K562 (cell line): ENCODE measurements around the gene RUNX1. TPM values are rescaled to one million over a fixed set of nuclear protein-coding genes. Genes with fewer than 3 reads are reported as not detected.

ENCODE experiments used
- ETV6 ChIP-seq, 3 experiments: fragments of 150-350 bp in 1 of 3; sonication (generic) in 1 of 3; formaldehyde crosslinking in 1 of 3; IDR thresholded peaks; 2 replicates each; pipeline versions ENCODE4 v1.6.1 to v1.8.0; 2014 to 2022; ENCODE audit warnings: borderline replicate concordance in 2 of 3, low read depth in 2 of 3, antibody characterized with exemption in 1 of 3, low read length in 1 of 3, mild to moderate bottlenecking in 1 of 3, missing genetic modification reagents in 1 of 3
- ILF3 ChIP-seq: fragments of 450-650 bp; IDR thresholded peaks from 2 replicates; pipeline ENCODE4 v1.6.1; 2018; ENCODE audit warnings: antibody characterized with exemption, mild to moderate bottlenecking, moderate library complexity, borderline replicate concordance
- MXI1 ChIP-seq: IDR thresholded peaks from 2 replicates; pipeline ENCODE4 v1.6.1; 2011; ENCODE audit warnings: low read depth, mild to moderate bottlenecking, improper control_type of control experiment, low read length
- MYC ChIP-seq, 2 experiments: fragments of 250-450 bp in 1 of 2; sonication (Bioruptor Pico) in 1 of 2; IDR thresholded peaks; 2 replicates each; pipeline versions ENCODE4 v1.5.1 to v1.6.1; 2012 to 2021; ENCODE audit warnings: low read depth in 2 of 2, borderline replicate concordance in 1 of 2, improper control_type of control experiment in 1 of 2, low read length in 1 of 2, mild to moderate bottlenecking in 1 of 2, moderate library complexity in 1 of 2
- NFYB ChIP-seq: IDR thresholded peaks from 2 replicates; pipeline ENCODE4 v1.6.1; 2011; ENCODE audit warnings: mild to moderate bottlenecking, moderate library complexity; ENCODE audit not compliant: insufficient read length; ENCODE audit errors: extremely low read depth
- NR2C2 ChIP-seq, 2 experiments: fragments of 200-800 bp in 1 of 2; sonication (Bioruptor generic) in 1 of 2; sonication (generic) in 1 of 2; formaldehyde crosslinking in 1 of 2; IDR thresholded peaks; 2 replicates each; pipeline versions ENCODE4 v1.6.1 to v1.8.0; 2016 to 2022; ENCODE audit warnings: mild to moderate bottlenecking in 1 of 2, missing compliant biosample characterization in 1 of 2, missing genetic modification characterization in 1 of 2, missing genetic modification reagents in 1 of 2
- POLR2G ChIP-seq: fragments of 200-400 bp; formaldehyde crosslinking; IDR thresholded peaks from 2 replicates; pipeline ENCODE4 v1.6.1; 2017; ENCODE audit warnings: low read depth, mild to moderate bottlenecking, antibody characterized with exemption, low read length, moderate library complexity
- RBM34 ChIP-seq: fragments of 200-400 bp; formaldehyde crosslinking; IDR thresholded peaks from 2 replicates; pipeline ENCODE4 v1.6.1; 2018; ENCODE audit warnings: low read length, borderline replicate concordance; ENCODE audit not compliant: insufficient read depth
- SAFB ChIP-seq: fragments of 200-400 bp; formaldehyde crosslinking; IDR thresholded peaks from 2 replicates; pipeline ENCODE4 v1.6.1; 2017; ENCODE audit warnings: low read depth, low read length, borderline replicate concordance
- SAFB2 ChIP-seq: fragments of 200-400 bp; formaldehyde crosslinking; IDR thresholded peaks from 2 replicates; pipeline ENCODE4 v1.6.1; 2018; ENCODE audit warnings: borderline replicate concordance, low read length, low read depth, moderate library complexity; ENCODE audit not compliant: severe bottlenecking
- SIN3A ChIP-seq, 2 experiments: fragments of 150-350 bp in 1 of 2; IDR thresholded peaks; 2 replicates each; pipeline ENCODE4 v1.6.1; 2011 to 2016; ENCODE audit warnings: borderline replicate concordance in 2 of 2, low read depth in 2 of 2, low read length in 2 of 2, mild to moderate bottlenecking in 2 of 2, moderate library complexity in 2 of 2; ENCODE audit not compliant: control insufficient read depth in 1 of 2
- SIN3B ChIP-seq: fragments of 450-650 bp; IDR thresholded peaks from 2 replicates; pipeline ENCODE4 v1.6.1; 2017; ENCODE audit warnings: low read depth, mild to moderate bottlenecking, moderate library complexity
- SPI1 ChIP-seq: IDR thresholded peaks from 2 replicates; pipeline ENCODE4 v1.6.1; 2011; ENCODE audit warnings: low read depth, low read length, control low read depth, borderline replicate concordance
- SRSF3 ChIP-seq: fragments of 200-400 bp; formaldehyde crosslinking; IDR thresholded peaks from 2 replicates; pipeline ENCODE4 v1.6.1; 2016; ENCODE audit warnings: mild to moderate bottlenecking, low read length, moderate library complexity; ENCODE audit not compliant: insufficient read depth
- TGIF2 ChIP-seq: sonication (generic); formaldehyde crosslinking; IDR thresholded peaks from 2 replicates; pipeline ENCODE4 v1.8.1; 2022; ENCODE audit warnings: mild to moderate bottlenecking, missing genetic modification reagents, moderate library complexity
- ZNF644 ChIP-seq: fragments of 200-800 bp; sonication (Bioruptor generic); IDR thresholded peaks from 2 replicates; pipeline ENCODE4 v1.6.1; 2016; ENCODE audit warnings: low read depth, missing genetic modification characterization, missing compliant biosample characterization
- ZNF707 ChIP-seq: fragments of 250-450 bp; sonication (Bioruptor Pico); conservative IDR thresholded peaks from 2 replicates; pipeline ENCODE4 v1.8.0; 2022; ENCODE audit warnings: inconsistent platforms, mild to moderate bottlenecking, moderate library complexity
- ZNF717 ChIP-seq: fragments of 250-450 bp; sonication (Bioruptor Pico); IDR thresholded peaks from 2 replicates; pipeline ENCODE4 v1.5.0; 2021
- polyA plus RNA-seq, 8 experiments: library from polyadenylated mRNA; depleted of rRNA in 4 of 8; stranded (reverse) in 5 of 8; unstranded in 3 of 8; fragments of >200 nt; fragmentation: Nextera tagmentation in 2 of 8; fragmentation: Illumina TruSeq in 1 of 8; extraction: Ambion mirVana in 2 of 8; extraction: Trizol in 1 of 8; gene quantifications; 2 replicates each; pipeline versions ENCODE4 v1.2.1 to v1.2.3, GENCODE V29; 2011 to 2014; ENCODE audit warnings: inconsistent platforms in 1 of 8, missing spikeins in 1 of 8
- total RNA-seq, 7 experiments: library from RNA; depleted of rRNA in 6 of 7; stranded (reverse); fragments of >200 nt in 6 of 7; fragmentation: Illumina TruSeq in 2 of 7; extraction: Trizol in 2 of 7; gene quantifications; 2 replicates each; pipeline versions ENCODE4 v1.2.1 to v1.2.3, GENCODE V29; 2011 to 2021; ENCODE audit warnings: low replicate concordance in 1 of 7
- TF ChIP-seq, protein P1 (sequence below): fragments of 250-450 bp; sonication (Bioruptor Pico); IDR thresholded peaks from 2 replicates; pipeline ENCODE4 v1.8.0; 2021; ENCODE audit warnings: borderline replicate concordance, mild to moderate bottlenecking, moderate library complexity; ENCODE audit not compliant: poor library complexity, severe bottlenecking
- TF ChIP-seq, protein P2 (sequence below): sonication (generic); formaldehyde crosslinking; IDR thresholded peaks from 2 replicates; pipeline ENCODE4 v1.8.0; 2022; ENCODE audit warnings: mild to moderate bottlenecking, missing genetic modification reagents
- TF ChIP-seq, protein P3 (sequence below): fragments of 250-450 bp; sonication (Bioruptor Pico); IDR thresholded peaks from 2 replicates; pipeline ENCODE4 v1.4.0; 2020; ENCODE audit warnings: mild to moderate bottlenecking

RUNX1 gene
- total and polyA plus RNA-seq, 9 of the 15 experiments (the other 6 are each of a cell fraction or from before 2014, with no cell fraction given): 2.2 to 68.6 (median 17.8) TPM

DNA sequence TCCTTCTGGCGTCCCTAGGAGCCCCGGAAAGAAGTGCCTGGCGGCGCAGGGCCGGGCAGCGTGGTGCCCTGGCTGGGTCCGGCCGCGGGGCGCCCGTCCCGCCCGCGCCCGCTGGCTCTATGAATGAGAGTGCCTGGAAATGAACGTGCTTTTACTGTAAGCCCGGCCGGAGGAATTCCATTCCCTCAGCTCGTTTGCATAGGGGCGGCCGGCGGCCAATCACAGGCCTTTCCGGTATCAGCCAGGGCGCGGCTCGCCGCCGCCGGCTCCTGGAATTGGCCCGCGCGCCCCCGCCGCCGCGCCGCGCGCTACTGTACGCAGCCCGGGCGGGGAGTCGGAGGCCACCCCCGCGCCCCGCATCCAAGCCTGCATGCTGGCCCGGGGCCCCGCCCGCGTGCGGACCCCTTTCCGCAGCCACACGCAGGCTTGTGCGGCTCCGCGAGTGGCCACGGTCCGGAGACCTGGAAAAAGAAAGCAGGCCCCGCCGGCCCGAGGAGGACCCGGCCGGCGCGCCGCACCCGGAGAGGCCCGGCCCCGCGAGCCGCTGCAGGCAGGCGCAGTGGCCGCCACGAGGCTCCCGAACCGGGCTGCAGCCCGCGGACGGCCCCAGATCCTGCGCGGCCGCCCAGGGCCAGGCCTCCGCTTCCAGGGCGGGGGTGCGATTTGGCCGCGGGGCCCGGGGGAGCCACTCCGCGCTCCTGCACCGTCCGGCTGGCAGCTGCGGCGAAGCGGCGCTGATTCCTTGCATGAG is 160.4 kb downstream of the RUNX1 start (continued):
- TF ChIP-seq SPI1 (no peak), SRSF3 (0 out of 2 replicates have a peak, but pooled peaks have one; percentile 0), SIN3B (peak; percentile 44; the same call in 1 of the 2 replicates), NFYB (peak; percentile 57), SAFB (0 out of 2 replicates have a peak, but pooled peaks have one; percentile 22), SAFB2 (no peak), POLR2G (peak; percentile 100), RBM34 (no peak), ILF3 (0 out of 2 replicates have a peak, but pooled peaks have one; percentile 46), ZNF707 (CRISPR knock-in tag) (0 out of 2 replicates have a peak, but pooled peaks have one; percentile 46), ZNF644 (tag) (no peak), TGIF2 (CRISPR knock-in tag) (0 out of 2 replicates have a peak, but pooled peaks have one; percentile 87), NR2C2 (CRISPR knock-in tag; IDR thresholded peaks at IDR 0.05) (no peak), NR2C2 (tag; IDR thresholded peaks at IDR 0.05) (0 out of 2 replicates have a peak, but pooled peaks have one; percentile 10), MYC (IDR thresholded peaks at IDR 0.05; ENCODE audit: low read depth, low read length) (peak; percentile 61), MYC (CRISPR knock-in tag; IDR thresholded peaks at IDR 0.05; ENCODE audit: borderline replicate concordance, low read depth) (no peak), SIN3A (IDR thresholded peaks at IDR 0.05; ENCODE audit: borderline replicate concordance in 2 of 2, control insufficient read depth in 1 of 2, low read depth in 2 of 2, low read length in 2 of 2) (peak; percentile 87 to 91; a peak in 3 of 4 replicates), ETV6 (IDR thresholded peaks at IDR 0.05; ENCODE audit: borderline replicate concordance in 1 of 2, low read depth in 2 of 2, low read length in 1 of 2) (no peak), ETV6 (CRISPR knock-in tag; IDR thresholded peaks at IDR 0.05; ENCODE audit: borderline replicate concordance) (0 out of 2 replicates have a peak, but pooled peaks have one; percentile 1), ZNF717 (CRISPR knock-in tag) (no peak), MXI1 (peak; percentile 78; the same call in 1 of the 2 replicates)
- TF ChIP-seq, protein P1, sequence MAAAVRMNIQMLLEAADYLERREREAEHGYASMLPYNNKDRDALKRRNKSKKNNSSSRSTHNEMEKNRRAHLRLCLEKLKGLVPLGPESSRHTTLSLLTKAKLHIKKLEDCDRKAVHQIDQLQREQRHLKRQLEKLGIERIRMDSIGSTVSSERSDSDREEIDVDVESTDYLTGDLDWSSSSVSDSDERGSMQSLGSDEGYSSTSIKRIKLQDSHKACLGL: peak; percentile 7
- TF ChIP-seq, protein P2, sequence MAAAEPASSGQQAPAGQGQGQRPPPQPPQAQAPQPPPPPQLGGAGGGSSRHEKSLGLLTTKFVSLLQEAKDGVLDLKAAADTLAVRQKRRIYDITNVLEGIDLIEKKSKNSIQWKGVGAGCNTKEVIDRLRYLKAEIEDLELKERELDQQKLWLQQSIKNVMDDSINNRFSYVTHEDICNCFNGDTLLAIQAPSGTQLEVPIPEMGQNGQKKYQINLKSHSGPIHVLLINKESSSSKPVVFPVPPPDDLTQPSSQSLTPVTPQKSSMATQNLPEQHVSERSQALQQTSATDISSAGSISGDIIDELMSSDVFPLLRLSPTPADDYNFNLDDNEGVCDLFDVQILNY (CRISPR knock-in tag): peak; percentile 22; the same call in 1 of the 2 replicates
- TF ChIP-seq, protein P3, sequence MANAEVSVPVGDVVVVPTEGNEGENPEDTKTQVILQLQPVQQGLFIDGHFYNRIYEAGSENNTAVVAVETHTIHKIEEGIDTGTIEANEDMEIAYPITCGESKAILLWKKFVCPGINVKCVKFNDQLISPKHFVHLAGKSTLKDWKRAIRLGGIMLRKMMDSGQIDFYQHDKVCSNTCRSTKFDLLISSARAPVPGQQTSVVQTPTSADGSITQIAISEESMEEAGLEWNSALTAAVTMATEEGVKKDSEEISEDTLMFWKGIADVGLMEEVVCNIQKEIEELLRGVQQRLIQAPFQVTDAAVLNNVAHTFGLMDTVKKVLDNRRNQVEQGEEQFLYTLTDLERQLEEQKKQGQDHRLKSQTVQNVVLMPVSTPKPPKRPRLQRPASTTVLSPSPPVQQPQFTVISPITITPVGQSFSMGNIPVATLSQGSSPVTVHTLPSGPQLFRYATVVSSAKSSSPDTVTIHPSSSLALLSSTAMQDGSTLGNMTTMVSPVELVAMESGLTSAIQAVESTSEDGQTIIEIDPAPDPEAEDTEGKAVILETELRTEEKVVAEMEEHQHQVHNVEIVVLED: peak; percentile 73
